IMR-90 (cell line): ENCODE measurements around the gene EXT2. TPM values are rescaled to one million over a fixed set of nuclear protein-coding genes. Genes with fewer than 3 reads are reported as not detected.

ENCODE experiments used
- ATAC-seq: fragments of 200-7000 bp; cut with Tn5 transposase; 2 replicates; pipeline ENCODE4 v1.9.1; 2020; ENCODE audit warnings: low read depth, mild to moderate bottlenecking, moderate library complexity
- BruUV-seq: library from RNA; stranded (reverse); fragments of 400-500 nt; replicated peaks from 2 replicates; lab custom pipeline; 2021; lab: Mats Ljungman, UMichigan
- CTCF ChIA-PET: fragments of 300-600 bp; formaldehyde crosslinking; extraction: SDS; loops from one replicate; lab custom pipeline; 2021; ENCODE audit warnings: antibody characterized with exemption; lab: Yijun Ruan, JAX
- POLR2A ChIA-PET: fragments of 300-600 bp; sonication (Branson Sonifier 250); formaldehyde crosslinking; loops from one replicate; lab custom pipeline; 2022; ENCODE audit warnings: antibody characterized with exemption; ENCODE audit not compliant: unreplicated experiment; lab: Charles Lee
- DNase-seq: peaks from one replicate; pipeline ENCODE4 v3.0.0; 2013
- H2AFZ ChIP-seq: replicated peaks from 2 replicates; pipeline ENCODE3; 2013; ENCODE audit warnings: low read length, mild to moderate bottlenecking; ENCODE audit not compliant: poor library complexity
- H2AK5ac ChIP-seq: 2 replicates; pipeline ENCODE4 v1.6.1; 2013; ENCODE audit warnings: low read depth, low read length, inconsistent platforms
- H2AK9ac ChIP-seq: replicated peaks from 2 replicates; pipeline ENCODE3; 2013; ENCODE audit warnings: mild to moderate bottlenecking, low read depth, low read length, moderate library complexity; ENCODE audit not compliant: poor library complexity
- H2BK120ac ChIP-seq: 2 replicates; pipeline ENCODE4 v1.6.1; 2013; ENCODE audit warnings: low read depth, low read length, inconsistent platforms
- H2BK15ac ChIP-seq: 3 replicates; pipeline ENCODE4 v1.6.1; 2013; ENCODE audit warnings: low read depth, low read length, inconsistent platforms
- H2BK20ac ChIP-seq: 2 replicates; pipeline ENCODE4 v1.6.1; 2013; ENCODE audit warnings: low read depth, mild to moderate bottlenecking, inconsistent platforms, low read length, moderate library complexity
- H2BK5ac ChIP-seq: 2 replicates; pipeline ENCODE4 v1.6.1; 2013; ENCODE audit warnings: mild to moderate bottlenecking, low read depth, low read length, inconsistent platforms; ENCODE audit not compliant: poor library complexity, severe bottlenecking
- H3K14ac ChIP-seq: replicated peaks from 2 replicates; pipeline ENCODE4 v1.6.1; 2013; ENCODE audit warnings: low read depth, low read length, inconsistent platforms
- H3K18ac ChIP-seq: 2 replicates; pipeline ENCODE4 v1.6.1; 2013; ENCODE audit warnings: low read depth, low read length, control low read depth
- H3K23ac ChIP-seq: 2 replicates; pipeline ENCODE4 v1.6.1; 2013; ENCODE audit warnings: low read depth, low read length, inconsistent platforms
- H3K27ac ChIP-seq: 2 replicates; pipeline ENCODE4 v1.5.1; 2013; ENCODE audit warnings: mild to moderate bottlenecking, control low read depth, low read length; ENCODE audit not compliant: insufficient read depth
- H3K27me3 ChIP-seq: 2 replicates; pipeline ENCODE4 v1.6.1; 2013; ENCODE audit warnings: low read length; ENCODE audit not compliant: control insufficient read depth, insufficient read depth
- H3K36me3 ChIP-seq: 2 replicates; pipeline ENCODE4 v1.6.1; 2013; ENCODE audit warnings: low read length, mixed read lengths; ENCODE audit not compliant: control insufficient read depth, insufficient read depth
- H3K4ac ChIP-seq: 2 replicates; pipeline ENCODE4 v1.6.1; 2013; ENCODE audit warnings: low read depth, low read length, inconsistent platforms
- H3K4me1 ChIP-seq: 2 replicates; pipeline ENCODE4 v1.6.1; 2013; ENCODE audit warnings: low read length, mixed read lengths; ENCODE audit not compliant: control insufficient read depth, insufficient read depth
- H3K4me2 ChIP-seq: 2 replicates; pipeline ENCODE4 v1.6.1; 2013; ENCODE audit warnings: low read depth, mild to moderate bottlenecking, control low read depth, low read length, moderate library complexity
- H3K4me3 ChIP-seq: 2 replicates; pipeline ENCODE4 v1.5.1; 2013; ENCODE audit warnings: low read depth, mild to moderate bottlenecking, control low read depth, low read length, moderate library complexity; ENCODE audit not compliant: insufficient read depth
- H3K56ac ChIP-seq: 2 replicates; pipeline ENCODE4 v1.6.1; 2013; ENCODE audit warnings: low read length, inconsistent platforms; ENCODE audit not compliant: insufficient read depth; ENCODE audit errors: extremely low read depth
- H3K79me1 ChIP-seq, 2 experiments: 2 replicates each; pipeline ENCODE4 v1.6.1; 2013; ENCODE audit warnings: low read length in 2 of 2, inconsistent platforms in 1 of 2, low read depth in 1 of 2
- H3K9ac ChIP-seq: 2 replicates; pipeline ENCODE4 v1.6.1; 2013; ENCODE audit warnings: low read depth, low read length, control low read depth
- H3K9me1 ChIP-seq: 2 replicates; pipeline ENCODE4 v1.6.1; 2013; ENCODE audit warnings: low read length, inconsistent platforms; ENCODE audit not compliant: insufficient read depth
- H3K9me3 ChIP-seq: 2 replicates; pipeline ENCODE4 v1.6.1; 2013; ENCODE audit warnings: low read length; ENCODE audit not compliant: control insufficient read depth, insufficient read depth
- H4K20me1 ChIP-seq: 2 replicates; pipeline ENCODE4 v1.6.1; 2013; ENCODE audit warnings: low read length, inconsistent platforms; ENCODE audit not compliant: insufficient read depth
- H4K5ac ChIP-seq: 2 replicates; pipeline ENCODE4 v1.6.1; 2013; ENCODE audit warnings: mild to moderate bottlenecking, low read depth, low read length, control low read depth
- H4K8ac ChIP-seq, 2 experiments: 2 replicates each; pipeline ENCODE4 v1.6.1; 2013; ENCODE audit warnings: low read depth in 2 of 2, low read length in 2 of 2, control low read depth in 1 of 2, inconsistent platforms in 1 of 2
- H4K91ac ChIP-seq: 2 replicates; pipeline ENCODE4 v1.6.1; 2013; ENCODE audit warnings: low read depth, low read length, inconsistent platforms; ENCODE audit not compliant: insufficient read depth
- BHLHE40 ChIP-seq: fragments of 150-350 bp; IDR thresholded peaks from 2 replicates; pipeline ENCODE4 v1.6.1; 2016; ENCODE audit warnings: mild to moderate bottlenecking, low read depth, low read length
- CEBPB ChIP-seq: IDR thresholded peaks from 2 replicates; pipeline ENCODE4 v1.6.1; 2012; ENCODE audit warnings: low read depth, low read length, improper control_type of control experiment
- CHD1 ChIP-seq: IDR thresholded peaks from 2 replicates; pipeline ENCODE4 v1.6.1; 2012; ENCODE audit warnings: low read depth, low read length, improper control_type of control experiment
- FOS ChIP-seq: fragments of 150-350 bp; IDR thresholded peaks from 2 replicates; pipeline ENCODE4 v1.6.1; 2016; ENCODE audit warnings: low read depth, low read length
- MAFK ChIP-seq: IDR thresholded peaks from 2 replicates; pipeline ENCODE4 v1.6.1; 2012; ENCODE audit warnings: low read depth, low read length, improper control_type of control experiment
- MAZ ChIP-seq: IDR thresholded peaks from 2 replicates; pipeline ENCODE4 v1.6.1; 2012; ENCODE audit warnings: low read depth, mild to moderate bottlenecking, low read length, improper control_type of control experiment, moderate library complexity, borderline replicate concordance
- RAD21 ChIP-seq: IDR thresholded peaks from 2 replicates; pipeline ENCODE4 v1.6.1; 2012; ENCODE audit warnings: low read length, improper control_type of control experiment
- RCOR1 ChIP-seq: IDR thresholded peaks from 2 replicates; pipeline ENCODE4 v1.6.1; 2012; ENCODE audit warnings: mild to moderate bottlenecking, low read length, improper control_type of control experiment; ENCODE audit not compliant: insufficient replicate concordance
- SMC3 ChIP-seq: fragments of 150-350 bp; IDR thresholded peaks from 2 replicates; pipeline ENCODE4 v1.6.1; 2016; ENCODE audit warnings: low read depth, mild to moderate bottlenecking, antibody characterized with exemption, low read length, moderate library complexity
- WGBS, 2 experiments: methylation state at CpG; one replicate each; pipeline versions ENCODE4 v1.1.5 to v1.1.7; 2013; ENCODE audit warnings: missing lambda C conversion rate in 2 of 2; ENCODE audit not compliant: insufficient read length in 1 of 2; ENCODE audit errors: extremely low coverage in 2 of 2; 5-methylcytosine and 5-hydroxymethylcytosine counted together
- dilution Hi-C: fragments of 300-500 bp; cut with HindIII; formaldehyde crosslinking; loops from one replicate; pipeline ENCODE4 v1.14.3; 2018; ENCODE audit warnings: low sequenced_read_pairs; ENCODE audit not compliant: unreplicated experiment
- in situ Hi-C: fragments of 300-500 bp; cut with MboI; formaldehyde crosslinking; loops from 3 replicates; pipeline ENCODE4 v1.14.3; 2019; ENCODE audit warnings: low sequenced_read_pairs, inconsistent platforms, mixed read lengths
- intact Hi-C: fragments of 100-400 bp; cut with micrococcal nuclease; formaldehyde crosslinking; loops from 2 replicates; pipeline ENCODE4 v1.10.0; 2022
- polyA plus RNA-seq, 3 experiments: library from polyadenylated mRNA; depleted of rRNA; stranded (reverse); fragments of >200 nt; gene quantifications; 2 replicates each; pipeline ENCODE4 v1.2.3, GENCODE V29; 2012; ENCODE audit warnings: low replicate concordance in 1 of 3
- total RNA-seq: library from RNA; depleted of rRNA; stranded (reverse); fragments of >200 nt; gene quantifications from 2 replicates; pipeline ENCODE4 v1.2.3, GENCODE V29; 2012
- TF ChIP-seq, protein P1 (sequence below): fragments of 150-350 bp; IDR thresholded peaks from 2 replicates; pipeline ENCODE4 v1.6.1; 2017; ENCODE audit warnings: mild to moderate bottlenecking, antibody characterized with exemption, low read length, low read depth
- TF ChIP-seq, protein P2 (sequence below): fragments of 150-350 bp; IDR thresholded peaks from 2 replicates; pipeline ENCODE4 v1.6.1; 2016; ENCODE audit warnings: low read depth, mild to moderate bottlenecking, low read length, moderate library complexity, borderline replicate concordance

The EXT2 gene
- total and polyA plus RNA-seq, 2 of the 4 experiments (the other 2 are of a cell fraction): 75.0 to 85.3 TPM

- Histone ChIP-seq H2BK120ac (no peak overlapping the region), H2BK15ac (no peak overlapping the region), H3K36me3 (no peaks in the 10 kb centered on the region; the same call in none of the 2 replicates), H3K79me1 (peaks cover 0 to 4% of the 10 kb centered on the region in 2 experiments; a peak in 1 of 4 replicates), H4K91ac (no peak overlapping the region), H2AK9ac (no peak overlapping the region), H3K14ac (no peak overlapping the region), H3K4me1 (no peaks in the 10 kb centered on the region), H3K27ac (no peak overlapping the region), H3K9ac (no peak overlapping the region), H3K9me3 (no peaks in the 10 kb centered on the region), H4K8ac (no peak overlapping the region), H3K23ac (no peak overlapping the region), H3K56ac (no peak overlapping the region), H3K4me3 (no peak overlapping the region), H3K9me1 (no peaks in the 10 kb centered on the region), H3K18ac (no peak overlapping the region), H2AK5ac (no peak overlapping the region), H4K5ac (no peak overlapping the region), H2BK20ac (no peak overlapping the region), H2AFZ (no peak overlapping the region), H4K20me1 (no peaks in the 10 kb centered on the region; the same call in 1 of the 2 replicates), H2BK5ac (no peak overlapping the region), H3K27me3 (no peaks in the 10 kb centered on the region), H3K4ac (no peak overlapping the region), H3K4me2 (no peak overlapping the region)
- intact Hi-C loops (no loop called here), in situ Hi-C loops (no loop called here), dilution Hi-C loops (no loop called here)
- POLR2A ChIA-PET: no interaction called here
- CTCF ChIA-PET: no interaction called here
- ATAC-seq (no peak), DNase-seq (no peak)
- 82% methylated on average over 2 of the region's 4 CpGs; no CpG with 5 or more reads in 1 of the 2 experiments for WGBS, 2 experiments
- TF ChIP-seq RAD21 (no peak), FOS (no peak), MAZ (no peak), RCOR1 (no peak), SMC3 (no peak), MAFK (no peak), CHD1 (no peak), BHLHE40 (no peak), CEBPB (no peak)
- TF ChIP-seq, protein P1, sequence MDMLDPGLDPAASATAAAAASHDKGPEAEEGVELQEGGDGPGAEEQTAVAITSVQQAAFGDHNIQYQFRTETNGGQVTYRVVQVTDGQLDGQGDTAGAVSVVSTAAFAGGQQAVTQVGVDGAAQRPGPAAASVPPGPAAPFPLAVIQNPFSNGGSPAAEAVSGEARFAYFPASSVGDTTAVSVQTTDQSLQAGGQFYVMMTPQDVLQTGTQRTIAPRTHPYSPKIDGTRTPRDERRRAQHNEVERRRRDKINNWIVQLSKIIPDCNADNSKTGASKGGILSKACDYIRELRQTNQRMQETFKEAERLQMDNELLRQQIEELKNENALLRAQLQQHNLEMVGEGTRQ: no peak
- TF ChIP-seq, protein P2, sequence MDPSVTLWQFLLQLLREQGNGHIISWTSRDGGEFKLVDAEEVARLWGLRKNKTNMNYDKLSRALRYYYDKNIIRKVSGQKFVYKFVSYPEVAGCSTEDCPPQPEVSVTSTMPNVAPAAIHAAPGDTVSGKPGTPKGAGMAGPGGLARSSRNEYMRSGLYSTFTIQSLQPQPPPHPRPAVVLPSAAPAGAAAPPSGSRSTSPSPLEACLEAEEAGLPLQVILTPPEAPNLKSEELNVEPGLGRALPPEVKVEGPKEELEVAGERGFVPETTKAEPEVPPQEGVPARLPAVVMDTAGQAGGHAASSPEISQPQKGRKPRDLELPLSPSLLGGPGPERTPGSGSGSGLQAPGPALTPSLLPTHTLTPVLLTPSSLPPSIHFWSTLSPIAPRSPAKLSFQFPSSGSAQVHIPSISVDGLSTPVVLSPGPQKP: no peak
- no TSS peak for BruUV-seq
These were observed 61.5 kb downstream of the EXT2 start for GRCh38 chr11:44157019-44157418.
